ENCODE measurements around the gene MFSD2A.
A peak's percentile ranks its signal among the peaks of the same experiment; 100 is the strongest.

Gene MFSD2A

DNA sequence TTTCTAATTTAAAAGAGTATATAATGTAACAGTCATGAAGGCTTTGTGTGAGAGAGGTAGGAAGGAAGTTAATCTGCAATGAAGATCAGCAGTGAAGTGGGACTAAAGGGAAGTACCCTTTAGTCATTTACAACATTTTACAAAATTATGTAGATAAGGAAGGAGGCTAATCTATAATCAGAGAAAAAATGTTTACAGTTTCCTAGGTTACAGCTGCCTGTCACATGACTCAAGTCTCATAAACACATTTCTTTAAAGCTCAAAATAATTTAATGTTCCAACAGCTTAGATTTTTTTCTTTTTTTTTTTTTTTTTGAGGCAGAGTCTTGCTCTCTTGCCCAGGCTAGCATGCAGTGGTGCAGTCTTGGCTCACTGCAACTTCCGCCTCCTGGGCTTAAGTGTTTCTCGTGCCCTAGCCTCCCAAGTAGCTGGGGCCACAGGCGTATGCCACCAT, 59.3 kb downstream of the MFSD2A start:
- no peak for ATAC-seq
- TF ChIP-seq TSHZ2 (CRISPR knock-in tag; IDR thresholded peaks at IDR 0.05) = no peak
- TF ChIP-seq ARNTL (CRISPR knock-in tag; IDR thresholded peaks at IDR 0.05; ENCODE audit: borderline replicate concordance, low read depth) = no peak
- no peak for TF ChIP-seq SNAI2 (CRISPR knock-in tag; IDR thresholded peaks at IDR 0.05)

DNA sequence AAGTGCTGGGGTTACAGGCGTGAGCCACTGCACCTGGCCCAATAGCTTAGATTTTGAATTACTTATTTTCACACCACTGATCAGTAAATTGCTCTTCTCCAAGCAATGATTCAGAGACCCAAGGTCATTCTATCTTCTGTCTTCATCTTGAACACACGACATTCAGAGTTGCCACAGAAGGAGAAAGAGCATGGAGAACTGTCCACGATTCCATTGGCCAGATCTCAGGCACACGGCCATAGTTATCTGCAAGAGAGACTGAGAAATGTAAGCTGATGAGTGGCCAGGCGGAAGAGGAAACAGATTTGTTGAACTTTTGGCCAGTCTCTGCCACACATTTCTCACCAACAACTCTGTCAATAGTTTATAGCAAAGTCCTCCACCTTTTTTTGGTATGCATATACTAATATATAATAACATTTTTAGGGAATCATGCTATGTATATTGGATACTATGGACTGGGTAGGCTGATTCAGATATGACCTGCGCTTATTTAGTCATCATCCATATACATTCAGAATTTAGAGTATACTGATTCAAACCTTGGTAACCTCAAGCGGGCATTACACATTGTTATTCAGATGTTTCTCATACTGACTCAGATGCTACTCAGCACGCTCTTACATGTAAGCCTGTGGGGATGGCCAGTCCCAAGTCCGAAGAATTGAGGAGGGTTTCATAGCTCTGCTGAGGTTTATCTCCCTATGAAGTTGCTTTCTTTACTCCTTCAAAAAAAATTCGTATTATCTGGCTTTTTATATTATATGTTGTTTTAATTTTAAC, 60.1 kb downstream of the MFSD2A start:
- TF ChIP-seq RARB (CRISPR knock-in tag; IDR thresholded peaks at IDR 0.05) (no peak), GLIS3 (CRISPR knock-in tag; IDR thresholded peaks at IDR 0.05) (no peak), ZFP30 (CRISPR knock-in tag; IDR thresholded peaks at IDR 0.05) (no peak), CREB5 (CRISPR knock-in tag; IDR thresholded peaks at IDR 0.05; ENCODE audit: low read depth) (no peak), SNAI2 (CRISPR knock-in tag; IDR thresholded peaks at IDR 0.05) (no peak), ISL1 (CRISPR knock-in tag; IDR thresholded peaks at IDR 0.05) (no peak), ZFP3 (CRISPR knock-in tag; IDR thresholded peaks at IDR 0.05) (no peak), ARNTL (CRISPR knock-in tag; IDR thresholded peaks at IDR 0.05; ENCODE audit: borderline replicate concordance, low read depth) (no peak), PATZ1 (CRISPR knock-in tag; IDR thresholded peaks at IDR 0.05; ENCODE audit: borderline replicate concordance) (no peak), TOX (CRISPR knock-in tag; IDR thresholded peaks at IDR 0.05; ENCODE audit: borderline replicate concordance) (no peak), ZNF8 (CRISPR knock-in tag; IDR thresholded peaks at IDR 0.05) (no peak), OSR1 (CRISPR knock-in tag; IDR thresholded peaks at IDR 0.05) (no peak), ZC3H10 (CRISPR knock-in tag; IDR thresholded peaks at IDR 0.05) (no peak)
- ATAC-seq = peak; percentile 95

GRCh38 chr1:40017951-40018575, 63.1 kb downstream of the MFSD2A start:
- no peak for ATAC-seq
- TF ChIP-seq ZNF70 (CRISPR knock-in tag; IDR thresholded peaks at IDR 0.05) (no peak), SNAI2 (CRISPR knock-in tag; IDR thresholded peaks at IDR 0.05) (no peak), TOX (CRISPR knock-in tag; IDR thresholded peaks at IDR 0.05; ENCODE audit: borderline replicate concordance) (no peak), ZFP3 (CRISPR knock-in tag; IDR thresholded peaks at IDR 0.05) (no peak), RARB (CRISPR knock-in tag; IDR thresholded peaks at IDR 0.05) (no peak), TCF4 (CRISPR knock-in tag; IDR thresholded peaks at IDR 0.05; ENCODE audit: borderline replicate concordance) (no peak), TSHZ2 (CRISPR knock-in tag; IDR thresholded peaks at IDR 0.05) (no peak), GLIS3 (CRISPR knock-in tag; IDR thresholded peaks at IDR 0.05) (no peak), ZNF565 (CRISPR knock-in tag; conservative IDR thresholded peaks at IDR 0.05; ENCODE audit: low read depth) (no peak), ARNTL (CRISPR knock-in tag; IDR thresholded peaks at IDR 0.05; ENCODE audit: borderline replicate concordance, low read depth) (no peak), BACH2 (CRISPR knock-in tag; IDR thresholded peaks at IDR 0.05; ENCODE audit: borderline replicate concordance) (no peak), CREB5 (CRISPR knock-in tag; IDR thresholded peaks at IDR 0.05; ENCODE audit: low read depth) (no peak)
- TF ChIP-seq, protein P1, sequence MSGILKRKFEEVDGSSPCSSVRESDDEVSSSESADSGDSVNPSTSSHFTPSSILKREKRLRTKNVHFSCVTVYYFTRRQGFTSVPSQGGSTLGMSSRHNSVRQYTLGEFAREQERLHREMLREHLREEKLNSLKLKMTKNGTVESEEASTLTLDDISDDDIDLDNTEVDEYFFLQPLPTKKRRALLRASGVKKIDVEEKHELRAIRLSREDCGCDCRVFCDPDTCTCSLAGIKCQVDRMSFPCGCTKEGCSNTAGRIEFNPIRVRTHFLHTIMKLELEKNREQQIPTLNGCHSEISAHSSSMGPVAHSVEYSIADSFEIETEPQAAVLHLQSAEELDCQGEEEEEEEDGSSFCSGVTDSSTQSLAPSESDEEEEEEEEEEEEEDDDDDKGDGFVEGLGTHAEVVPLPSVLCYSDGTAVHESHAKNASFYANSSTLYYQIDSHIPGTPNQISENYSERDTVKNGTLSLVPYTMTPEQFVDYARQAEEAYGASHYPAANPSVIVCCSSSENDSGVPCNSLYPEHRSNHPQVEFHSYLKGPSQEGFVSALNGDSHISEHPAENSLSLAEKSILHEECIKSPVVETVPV (CRISPR knock-in tag; IDR thresholded peaks at IDR 0.05) = no peak
- TF ChIP-seq, protein P2, sequence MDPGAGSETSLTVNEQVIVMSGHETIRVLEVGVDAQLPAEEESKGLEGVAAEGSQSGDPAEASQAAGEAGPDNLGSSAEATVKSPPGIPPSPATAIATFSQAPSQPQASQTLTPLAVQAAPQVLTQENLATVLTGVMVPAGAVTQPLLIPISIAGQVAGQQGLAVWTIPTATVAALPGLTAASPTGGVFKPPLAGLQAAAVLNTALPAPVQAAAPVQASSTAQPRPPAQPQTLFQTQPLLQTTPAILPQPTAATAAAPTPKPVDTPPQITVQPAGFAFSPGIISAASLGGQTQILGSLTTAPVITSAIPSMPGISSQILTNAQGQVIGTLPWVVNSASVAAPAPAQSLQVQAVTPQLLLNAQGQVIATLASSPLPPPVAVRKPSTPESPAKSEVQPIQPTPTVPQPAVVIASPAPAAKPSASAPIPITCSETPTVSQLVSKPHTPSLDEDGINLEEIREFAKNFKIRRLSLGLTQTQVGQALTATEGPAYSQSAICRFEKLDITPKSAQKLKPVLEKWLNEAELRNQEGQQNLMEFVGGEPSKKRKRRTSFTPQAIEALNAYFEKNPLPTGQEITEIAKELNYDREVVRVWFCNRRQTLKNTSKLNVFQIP (CRISPR knock-in tag; IDR thresholded peaks at IDR 0.05; ENCODE audit: borderline replicate concordance, low read depth) = no peak
